T follicular helper cell (primary cell): Measurements from ENCODE around the gene CD69.
A peak's percentile ranks its signal among the peaks of the same experiment; 100 is the strongest.
"Not testable (repeated sequence)": the region's sequence is repeated elsewhere in the genome, so short reads cannot be mapped to it uniquely, and the experiment has no call there.

Experiments used
- DNase-seq: peaks from one replicate; pipeline ENCODE4 v3.0.0-alpha.2; 2020; ENCODE audit warnings: low read depth

The CD69 gene

GRCh38 chr12:9718968-9719367 lies 41.7 kb downstream of the CD69 start:
- no peak for DNase-seq

DNA sequence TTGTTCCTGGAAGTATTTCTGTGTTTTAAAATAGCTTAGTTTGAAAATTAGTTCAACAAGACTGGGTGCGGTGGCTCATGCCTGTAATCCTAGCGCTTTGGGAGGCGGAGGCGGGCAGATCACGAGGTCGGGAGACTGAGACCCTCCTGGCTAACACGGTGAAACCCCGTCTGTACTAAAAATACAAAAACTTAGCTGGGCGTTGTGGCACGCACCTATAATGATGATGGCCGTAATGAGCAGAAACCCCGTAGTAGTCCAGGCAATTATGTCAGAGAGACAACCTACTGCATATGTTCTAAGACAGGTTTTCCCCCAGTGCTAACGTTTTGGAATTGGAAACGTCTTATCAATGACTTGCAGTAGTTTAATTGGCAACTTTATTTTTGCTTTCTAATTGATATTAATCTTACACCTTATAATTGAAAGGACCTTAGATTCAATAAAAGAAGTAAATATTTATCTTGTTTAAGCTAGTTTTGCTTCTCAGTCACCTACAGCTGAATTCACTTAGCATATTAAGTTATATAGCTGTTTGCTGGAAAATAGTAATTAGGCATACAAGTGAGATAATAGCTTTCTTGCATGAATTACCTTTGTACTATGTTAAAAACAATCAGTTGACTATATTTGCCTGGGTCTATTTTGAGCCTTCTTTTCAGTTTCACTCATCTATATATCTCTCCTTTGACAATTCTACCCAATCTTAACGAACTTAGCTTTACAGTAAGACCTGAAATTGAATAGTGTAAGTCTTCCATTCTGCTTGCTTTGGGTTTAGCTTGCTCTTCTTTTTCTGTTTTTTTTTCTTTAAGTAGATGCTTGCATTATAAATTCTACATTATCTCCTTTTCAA lies 43.4 kb downstream of the CD69 start:
- DNase-seq, result no peak

- not testable (repeated sequence) for DNase-seq
Observed at GRCh38 chr12:9713032-9713558, 47.6 kb downstream of the CD69 start.

DNA sequence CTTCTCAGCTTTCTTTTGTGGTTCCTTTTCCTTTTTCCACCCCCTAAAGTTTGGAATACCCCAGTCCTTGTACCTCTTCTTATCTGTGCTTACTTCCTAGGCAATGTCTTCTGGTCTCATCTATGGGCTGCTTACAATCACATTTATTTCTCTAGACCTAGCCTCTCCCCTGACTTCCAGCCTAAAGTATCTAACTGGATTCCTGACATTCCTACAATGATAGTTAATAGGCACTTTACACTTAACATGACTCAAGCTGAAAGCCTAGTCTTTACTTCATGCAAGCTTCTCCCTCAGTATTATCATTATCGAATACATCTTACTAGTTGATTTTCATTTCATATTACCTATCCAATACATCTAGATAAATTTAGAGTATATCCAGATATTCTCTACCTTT lies 49.0 kb downstream of the CD69 start:
- DNase-seq, result no peak

- no peak for DNase-seq
Observed at GRCh38 chr12:9710584-9711375, 49.9 kb downstream of the CD69 start.

GRCh38 chr12:9708853-9709252 lies 51.8 kb downstream of the CD69 start:
- DNase-seq, result no peak

GRCh38 chr12:9707864-9708808 lies 52.6 kb downstream of the CD69 start:
- peak; percentile 56 for DNase-seq

GRCh38 chr12:9707356-9707755 lies 53.3 kb downstream of the CD69 start:
- no peak for DNase-seq

DNA sequence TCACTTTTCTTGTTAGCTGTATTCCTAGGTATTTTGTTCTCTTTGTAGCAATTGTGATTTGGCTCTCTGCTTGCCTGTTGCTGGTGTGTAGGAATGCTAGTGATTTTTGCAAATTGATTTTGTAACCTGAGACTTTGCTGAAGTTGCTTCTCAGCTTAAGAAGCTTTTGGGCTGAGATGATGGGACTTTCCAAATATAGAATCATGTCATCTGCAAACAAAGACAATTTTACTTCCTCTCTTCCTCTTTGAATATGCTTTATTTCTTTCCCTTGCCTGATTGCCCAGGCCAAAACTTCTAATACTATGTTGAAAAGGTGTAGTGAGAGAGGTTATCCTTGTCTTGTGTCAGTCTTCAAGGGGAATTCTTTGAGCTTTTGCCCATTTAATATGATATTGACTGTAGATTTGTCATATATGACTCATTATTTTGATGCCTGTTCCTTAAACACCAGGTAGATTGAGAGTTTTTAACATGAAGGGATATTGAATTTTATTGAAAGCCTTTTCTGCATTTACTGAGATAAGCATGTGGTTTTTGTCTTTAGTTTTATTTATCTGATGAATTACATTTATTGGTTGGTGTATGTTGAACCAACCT lies 54.5 kb downstream of the CD69 start:
- no peak for DNase-seq

DNA sequence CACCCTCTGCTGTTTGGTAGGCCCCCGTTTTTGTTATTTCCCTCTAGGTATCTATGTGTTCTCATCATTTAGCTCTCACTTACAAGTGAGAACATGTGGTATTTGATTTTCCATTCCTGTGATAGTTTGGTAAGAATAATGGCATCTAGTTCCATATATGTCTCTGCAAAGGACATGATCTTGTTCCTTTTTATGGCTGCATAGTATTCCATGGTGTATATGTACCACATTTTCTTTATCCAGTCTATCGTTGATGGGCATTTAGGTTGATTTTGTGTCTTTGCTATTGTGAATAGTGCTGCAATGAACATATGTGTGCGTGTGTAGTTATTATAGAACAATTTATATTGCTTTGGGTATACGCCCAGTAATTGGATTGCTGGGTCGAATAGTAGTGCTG lies 56.1 kb downstream of the CD69 start:
- not testable (repeated sequence) for DNase-seq
